ENCODE data around the gene CMTR2.
"Not testable (repeated sequence)": the region's sequence is repeated elsewhere in the genome, so short reads cannot be mapped to it uniquely, and the experiment has no call there.

CMTR2 gene

DNA sequence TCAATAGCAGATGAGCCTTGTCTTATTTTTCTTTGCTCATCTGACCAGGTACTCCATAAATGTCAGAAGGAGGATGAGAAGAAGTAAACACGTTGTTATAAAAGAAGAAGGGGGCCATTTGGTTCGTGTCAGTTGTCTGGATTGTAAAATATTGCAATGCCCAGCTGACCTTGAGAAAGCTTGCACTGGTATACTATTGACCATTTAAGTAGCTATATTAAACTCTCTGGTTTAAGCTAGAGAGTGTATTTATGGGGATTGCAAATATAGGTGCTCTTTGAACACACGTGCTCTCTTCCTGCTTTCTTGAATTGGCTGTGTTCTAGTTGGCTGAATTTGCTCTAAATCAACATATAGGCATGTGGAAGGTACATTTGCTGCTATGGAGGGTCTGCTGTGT is 26.1 kb upstream of the CMTR2 start:
- TF ChIP-seq, protein P1, sequence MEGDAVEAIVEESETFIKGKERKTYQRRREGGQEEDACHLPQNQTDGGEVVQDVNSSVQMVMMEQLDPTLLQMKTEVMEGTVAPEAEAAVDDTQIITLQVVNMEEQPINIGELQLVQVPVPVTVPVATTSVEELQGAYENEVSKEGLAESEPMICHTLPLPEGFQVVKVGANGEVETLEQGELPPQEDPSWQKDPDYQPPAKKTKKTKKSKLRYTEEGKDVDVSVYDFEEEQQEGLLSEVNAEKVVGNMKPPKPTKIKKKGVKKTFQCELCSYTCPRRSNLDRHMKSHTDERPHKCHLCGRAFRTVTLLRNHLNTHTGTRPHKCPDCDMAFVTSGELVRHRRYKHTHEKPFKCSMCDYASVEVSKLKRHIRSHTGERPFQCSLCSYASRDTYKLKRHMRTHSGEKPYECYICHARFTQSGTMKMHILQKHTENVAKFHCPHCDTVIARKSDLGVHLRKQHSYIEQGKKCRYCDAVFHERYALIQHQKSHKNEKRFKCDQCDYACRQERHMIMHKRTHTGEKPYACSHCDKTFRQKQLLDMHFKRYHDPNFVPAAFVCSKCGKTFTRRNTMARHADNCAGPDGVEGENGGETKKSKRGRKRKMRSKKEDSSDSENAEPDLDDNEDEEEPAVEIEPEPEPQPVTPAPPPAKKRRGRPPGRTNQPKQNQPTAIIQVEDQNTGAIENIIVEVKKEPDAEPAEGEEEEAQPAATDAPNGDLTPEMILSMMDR (IDR thresholded peaks at IDR 0.05; ENCODE audit: insufficient read depth, low read depth, low read length, missing control alignments), result no peak
- H3K4me3 ChIP-seq (ENCODE audit: low read depth, low read length), result no peak overlapping the region
- DNase-seq (ENCODE audit: low read depth), result no peak

DNA sequence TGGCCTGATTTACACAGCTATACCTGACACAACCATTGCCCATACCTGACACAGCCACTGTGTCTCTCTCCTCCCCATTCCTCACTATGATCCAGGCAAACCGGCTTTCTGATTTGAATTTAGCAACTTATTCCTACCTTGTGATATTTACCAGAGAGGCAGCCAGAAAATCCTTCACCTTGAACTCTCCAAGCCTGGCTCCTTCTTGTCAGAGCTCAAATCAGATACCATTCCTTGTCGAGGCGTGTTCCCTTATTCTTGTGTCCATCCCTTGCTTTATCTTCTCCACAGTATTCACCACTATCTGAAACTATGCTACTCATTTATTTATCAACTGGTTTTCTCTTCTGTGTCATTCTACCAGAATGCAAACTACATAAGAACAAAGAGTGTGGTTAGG is 24.4 kb upstream of the CMTR2 start:
- not testable (repeated sequence) for H3K4me3 ChIP-seq (ENCODE audit: low read depth, low read length); DNase-seq (ENCODE audit: low read depth)

DNA sequence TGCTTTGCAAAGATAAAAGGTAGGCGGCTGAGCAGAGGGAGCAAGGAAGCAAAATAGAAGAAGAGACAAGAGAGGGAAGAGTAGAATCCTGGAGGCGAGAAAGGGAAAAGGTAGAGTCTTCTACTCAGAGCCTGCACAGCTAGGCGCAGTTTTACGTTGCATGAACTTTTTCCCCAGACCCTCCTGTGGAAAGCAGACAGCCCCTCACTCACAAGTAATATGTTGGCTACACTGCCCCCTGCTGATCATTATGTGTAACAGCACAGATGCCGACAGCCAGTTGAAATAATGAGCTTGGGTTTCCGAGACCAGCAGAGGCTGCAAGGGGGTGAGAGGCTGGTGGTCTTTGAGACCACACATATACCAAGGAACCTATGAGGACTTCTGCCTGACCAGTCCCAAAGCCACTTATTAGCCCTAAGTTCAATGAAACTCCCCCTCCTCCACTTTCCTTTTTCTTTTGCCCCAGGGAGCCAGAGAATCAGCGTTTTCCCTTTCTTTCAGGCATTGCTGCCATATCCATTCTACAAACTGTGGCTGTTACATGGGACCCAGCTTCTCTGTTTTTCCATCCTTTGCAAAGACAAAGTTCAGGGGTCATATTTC is 22.5 kb upstream of the CMTR2 start:
- TF ChIP-seq, protein P1 (IDR thresholded peaks at IDR 0.05; ENCODE audit: insufficient read depth, low read depth, low read length, missing control alignments), result peak; percentile 71
- peak; percentile 21 for DNase-seq (ENCODE audit: low read depth)
- no peak overlapping the region for H3K4me3 ChIP-seq (ENCODE audit: low read depth, low read length)

DNA sequence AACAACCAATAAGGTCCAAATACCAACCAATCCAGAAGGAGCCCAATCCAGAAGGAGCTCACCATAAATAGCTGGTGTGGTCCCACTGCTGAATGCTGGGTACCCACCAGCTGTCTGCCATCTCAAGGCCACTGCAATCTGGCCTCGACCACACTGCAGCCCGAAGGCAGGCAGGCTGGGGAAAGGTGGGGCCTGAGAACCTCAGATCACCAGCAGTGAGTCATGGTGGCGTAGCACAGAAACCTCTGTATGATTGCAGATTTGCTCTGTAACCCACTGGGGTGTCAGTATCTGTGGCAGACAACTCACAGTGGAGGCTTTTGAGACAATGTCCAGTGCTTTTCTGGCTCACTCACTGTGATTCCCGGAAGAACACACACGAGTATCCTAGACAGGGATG is 14.7 kb upstream of the CMTR2 start:
- no peak overlapping the region for H3K4me3 ChIP-seq (ENCODE audit: low read depth, low read length)
- DNase-seq (ENCODE audit: low read depth), result no peak
- TF ChIP-seq, protein P1 (IDR thresholded peaks at IDR 0.05; ENCODE audit: insufficient read depth, low read depth, low read length, missing control alignments), result no peak

DNA sequence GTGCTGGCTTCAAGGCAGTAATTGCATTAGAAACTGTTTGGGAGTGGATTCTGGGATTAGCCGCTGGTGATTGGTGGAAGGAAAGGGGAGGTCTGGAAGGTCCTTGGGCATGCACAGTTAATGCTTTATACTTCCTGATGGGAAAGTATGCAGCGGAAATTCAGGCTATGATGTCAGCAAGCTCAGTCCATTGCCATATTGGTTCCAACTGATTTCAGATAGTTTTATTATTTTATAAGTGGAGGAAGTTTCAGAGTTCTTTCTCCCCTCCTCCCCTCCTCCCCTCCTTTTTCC is 8.1 kb upstream of the CMTR2 start:
- no peak for DNase-seq (ENCODE audit: low read depth)
- no peak overlapping the region for H3K4me3 ChIP-seq (ENCODE audit: low read depth, low read length)
- TF ChIP-seq, protein P1 (IDR thresholded peaks at IDR 0.05; ENCODE audit: insufficient read depth, low read depth, low read length, missing control alignments), result no peak

DNA sequence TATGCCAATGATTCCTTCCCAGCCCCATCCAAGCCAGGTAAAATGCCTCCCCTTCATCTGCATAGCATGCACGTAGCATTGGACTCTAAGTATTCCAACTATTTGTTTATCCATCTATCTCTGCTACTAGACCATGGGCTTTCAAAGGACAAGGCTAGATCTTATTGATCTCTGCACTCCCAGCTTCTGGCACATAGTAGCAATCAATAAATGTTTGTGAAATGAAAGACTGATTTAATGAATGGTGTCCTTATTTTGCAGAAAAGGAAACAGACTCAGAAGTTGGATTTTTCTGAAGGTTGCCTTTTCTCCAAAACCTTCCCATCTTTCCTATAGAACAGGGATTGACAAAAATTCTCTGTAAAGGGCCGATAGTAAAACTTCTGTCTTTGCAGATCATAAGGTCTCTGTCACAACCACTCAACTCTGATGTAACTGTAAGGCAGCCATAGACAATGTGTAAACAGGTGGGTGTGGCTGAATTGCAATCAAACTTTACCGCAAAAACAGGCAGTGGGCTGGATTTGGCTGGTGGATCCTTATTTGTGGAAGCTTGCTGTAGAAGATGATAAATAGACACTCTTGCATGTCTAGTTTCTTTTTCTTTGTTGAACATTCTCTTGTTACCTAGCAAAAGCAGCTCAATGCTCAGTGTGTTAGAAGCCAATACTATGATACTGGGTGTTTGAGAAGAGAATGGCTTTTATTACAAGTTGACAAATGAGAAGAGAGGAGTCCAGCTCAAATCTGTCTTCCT is 7.6 kb upstream of the CMTR2 start:
- TF ChIP-seq, protein P1 (IDR thresholded peaks at IDR 0.05; ENCODE audit: insufficient read depth, low read depth, low read length, missing control alignments), result no peak
- no peak overlapping the region for H3K4me3 ChIP-seq (ENCODE audit: low read depth, low read length)
- DNase-seq (ENCODE audit: low read depth), result no peak

DNA sequence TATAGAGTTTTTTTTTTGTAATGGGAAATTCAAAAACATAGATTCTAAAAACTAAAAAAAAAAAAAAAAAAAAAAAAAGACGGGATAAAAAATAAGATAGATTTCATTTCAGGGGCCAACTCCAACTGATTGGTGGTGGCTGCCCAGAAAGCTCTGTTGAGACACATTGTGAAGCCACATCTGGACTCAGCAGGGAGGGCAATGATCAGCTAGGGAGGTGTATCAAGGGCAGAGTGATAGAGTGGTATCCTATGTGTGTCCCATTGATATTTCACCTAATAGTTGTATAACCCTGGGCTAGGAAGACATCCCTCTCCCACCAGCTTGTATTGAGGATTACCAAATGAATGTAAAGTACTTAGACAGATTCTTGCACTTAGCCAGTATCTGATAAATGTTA is 6.7 kb upstream of the CMTR2 start:
- DNase-seq (ENCODE audit: low read depth), result no peak
- TF ChIP-seq, protein P1 (IDR thresholded peaks at IDR 0.05; ENCODE audit: insufficient read depth, low read depth, low read length, missing control alignments), result no peak
- H3K4me3 ChIP-seq (ENCODE audit: low read depth, low read length), result no peak overlapping the region

Measured in GM12865 (cell line).